Measurements from ENCODE around the gene FATE1. TPM values are rescaled to one million over a fixed set of nuclear protein-coding genes. Genes with fewer than 3 reads are reported as not detected.

The FATE1 gene
- total RNA-seq, 2 donors from 2014 or later: not detected

GRCh38 chrX:151700581-151700980 is 15.3 kb upstream of the FATE1 start:
- Histone ChIP-seq H3K36me3 (ENCODE audit: control insufficient read depth, insufficient read depth, low read length) (no peaks in the 10 kb centered on the region), H3K9ac (ENCODE audit: extremely low read depth, low read length, poor library complexity, severe bottlenecking) (no peak overlapping the region), H3K4me3 (ENCODE audit: low read length) (no peak overlapping the region), H3K27me3 (ENCODE audit: control insufficient read depth, insufficient read depth, low read length, poor library complexity, severe bottlenecking) (no peaks in the 10 kb centered on the region), H3K27ac (ENCODE audit: low read depth, low read length) (no peak overlapping the region), H3K4me1 (ENCODE audit: control insufficient read depth, insufficient read depth, low read length) (no peaks in the 10 kb centered on the region), H3K9me3 (ENCODE audit: control insufficient read depth, low read length) (no peaks in the 10 kb centered on the region)
- TF ChIP-seq CTCF (conservative IDR thresholded peaks at IDR 0.05): no peak
- peaks cover 56% of the 10 kb centered on the region for H3K9me3 Mint-ChIP-seq
- 95 to 100% methylated on average over 1 to 14 of the region's 16 CpGs for WGBS, 2 experiments (ENCODE audit: insufficient coverage in 1 of 2, insufficient read length in 1 of 2)
- peaks cover 2% of the 10 kb centered on the region for H3K4me1 Mint-ChIP-seq
- no peak for DNase-seq
- H3K4me3 Mint-ChIP-seq: no peak overlapping the region
- no peak overlapping the region for H3K27ac Mint-ChIP-seq
- H3K36me3 Mint-ChIP-seq (ENCODE audit: low read depth): no peaks in the 10 kb centered on the region
- peaks cover 11% of the 10 kb centered on the region for H3K27me3 Mint-ChIP-seq (ENCODE audit: insufficient read depth)

GRCh38 chrX:151701071-151701470 is 14.8 kb upstream of the FATE1 start:
- no peak for TF ChIP-seq CTCF (conservative IDR thresholded peaks at IDR 0.05)
- peaks cover 55% of the 10 kb centered on the region for H3K9me3 Mint-ChIP-seq
- no peak for DNase-seq
- H3K4me3 Mint-ChIP-seq: no peak overlapping the region
- no peak overlapping the region for H3K27ac Mint-ChIP-seq
- H3K27me3 Mint-ChIP-seq (ENCODE audit: insufficient read depth): peaks cover 6% of the 10 kb centered on the region
- H3K27me3 ChIP-seq (ENCODE audit: control insufficient read depth, insufficient read depth, low read length, poor library complexity, severe bottlenecking): no peaks in the 10 kb centered on the region
- no peak overlapping the region for H3K4me3 ChIP-seq (ENCODE audit: low read length)
- H3K4me1 ChIP-seq (ENCODE audit: control insufficient read depth, insufficient read depth, low read length): no peaks in the 10 kb centered on the region
- no peaks in the 10 kb centered on the region for H3K4me1 Mint-ChIP-seq
- no peak overlapping the region for H3K9ac ChIP-seq (ENCODE audit: extremely low read depth, low read length, poor library complexity, severe bottlenecking)
- no peaks in the 10 kb centered on the region for H3K9me3 ChIP-seq (ENCODE audit: control insufficient read depth, low read length)
- 100% methylated on average over 4 of the region's 4 CpGs; no CpG with 5 or more reads in 1 of the 2 experiments for WGBS, 2 experiments (ENCODE audit: insufficient coverage in 1 of 2, insufficient read length in 1 of 2)
- no peak overlapping the region for H3K27ac ChIP-seq (ENCODE audit: low read depth, low read length)
- H3K36me3 Mint-ChIP-seq (ENCODE audit: low read depth): no peaks in the 10 kb centered on the region
- H3K36me3 ChIP-seq (ENCODE audit: control insufficient read depth, insufficient read depth, low read length): no peaks in the 10 kb centered on the region

- Mint-ChIP-seq H3K4me3 (no peak overlapping the region), H3K27me3 (ENCODE audit: insufficient read depth) (peaks cover 3% of the 10 kb centered on the region), H3K9me3 (peaks cover 50% of the 10 kb centered on the region), H3K4me1 (no peaks in the 10 kb centered on the region), H3K27ac (no peak overlapping the region), H3K36me3 (ENCODE audit: low read depth) (no peaks in the 10 kb centered on the region)
- no peaks in the 10 kb centered on the region for H3K27me3 ChIP-seq (ENCODE audit: control insufficient read depth, insufficient read depth, low read length, poor library complexity, severe bottlenecking)
- no peaks in the 10 kb centered on the region for H3K36me3 ChIP-seq (ENCODE audit: control insufficient read depth, insufficient read depth, low read length)
- H3K4me3 ChIP-seq (ENCODE audit: low read length): no peak overlapping the region
- H3K27ac ChIP-seq (ENCODE audit: low read depth, low read length): no peak overlapping the region
- no peaks in the 10 kb centered on the region for H3K9me3 ChIP-seq (ENCODE audit: control insufficient read depth, low read length)
- WGBS, 2 experiments (ENCODE audit: insufficient coverage in 1 of 2, insufficient read length in 1 of 2): 87 to 100% methylated on average over 1 to 4 of the region's 7 CpGs
- no peak for DNase-seq
- no peak for TF ChIP-seq CTCF (conservative IDR thresholded peaks at IDR 0.05)
- H3K4me1 ChIP-seq (ENCODE audit: control insufficient read depth, insufficient read depth, low read length): no peaks in the 10 kb centered on the region
- H3K9ac ChIP-seq (ENCODE audit: extremely low read depth, low read length, poor library complexity, severe bottlenecking): no peak overlapping the region
Measured at GRCh38 chrX:151701531-151701930, 14.3 kb upstream of the FATE1 start.
